SK-N-SH treated with all-trans-retinoic acid at 6 μM for 48 hours (cell line): ENCODE measurements around the gene SLC35F3.

ENCODE experiments used
- BACH2 ChIP-seq: fragments of 250-450 bp; sonication (Bioruptor Pico); IDR thresholded peaks from 2 replicates; pipeline ENCODE4 v1.9.0; 2021; ENCODE audit warnings: mild to moderate bottlenecking, borderline replicate concordance
- CREB5 ChIP-seq: fragments of 250-450 bp; sonication (Bioruptor Pico); IDR thresholded peaks from 2 replicates; pipeline ENCODE4 v1.5.1; 2020; ENCODE audit warnings: low read depth, mild to moderate bottlenecking, moderate library complexity
- OSR1 ChIP-seq: fragments of 250-450 bp; sonication (Bioruptor Pico); IDR thresholded peaks from 2 replicates; pipeline ENCODE4 v1.8.0; 2022; ENCODE audit warnings: moderate library complexity, mild to moderate bottlenecking, inconsistent platforms
- TCF4 ChIP-seq: fragments of 250-450 bp; sonication (Bioruptor Pico); IDR thresholded peaks from 2 replicates; pipeline ENCODE4 v1.8.0; 2021; ENCODE audit warnings: mild to moderate bottlenecking, moderate library complexity, borderline replicate concordance
- ZNF565 ChIP-seq: fragments of 450-650 bp; formaldehyde crosslinking; conservative IDR thresholded peaks from 2 replicates; pipeline ENCODE4 v1.5.0; 2020; ENCODE audit warnings: low read depth, mild to moderate bottlenecking, moderate library complexity

GRCh38 chr1:234320069-234320468 is 415.6 kb downstream of the SLC35F3 start:
- no peak for TF ChIP-seq TCF4 (CRISPR knock-in tag)
- TF ChIP-seq OSR1, result no peak
- no peak for TF ChIP-seq CREB5
- TF ChIP-seq ZNF565 (CRISPR knock-in tag), result no peak
- TF ChIP-seq BACH2 (CRISPR knock-in tag), result no peak
